GM10248 (cell line): ENCODE data around the gene DDA1.
A peak's percentile ranks its signal among the peaks of the same experiment; 100 is the strongest.

Experiments
- CTCF ChIA-PET: fragments of 300-600 bp; sonication (Branson Sonifier 250); formaldehyde crosslinking; extraction: SDS; loops from one replicate; lab custom pipeline; 2021; ENCODE audit warnings: antibody characterized with exemption; lab: Yijun Ruan, JAX
- POLR2A ChIA-PET: fragments of 350-650 bp; sonication (Branson Sonifier 250); formaldehyde crosslinking; extraction: SDS; loops from one replicate; lab custom pipeline; 2020; ENCODE audit warnings: antibody characterized with exemption; lab: Yijun Ruan, JAX
- DNase-seq: peaks from one replicate; pipeline ENCODE4 v3.0.0; 2012; ENCODE audit errors: extremely low spot score
- CTCF ChIP-seq: IDR thresholded peaks from 2 replicates; pipeline ENCODE4 v1.5.1; 2012; ENCODE audit warnings: mild to moderate bottlenecking, low read depth; ENCODE audit errors: extremely low read depth, missing control alignments, control extremely low read depth

The DDA1 gene

GRCh38 chr19:17285415-17286135 lies 23.8 kb upstream of the DDA1 start:
- DNase-seq = no peak
- CTCF ChIA-PET = interaction anchor here (1.5 to 5.7 kb wide), 3 partner anchors 19 to 23 kb away, joined by 4 to 46 read pairs (median 4); partner anchors contain the start of genes BABAM1, MRPL34 and USHBP1
- POLR2A ChIA-PET = no interaction called here
- no peak for TF ChIP-seq CTCF

GRCh38 chr19:17286263-17286662 lies 23.1 kb upstream of the DDA1 start:
- no peak for TF ChIP-seq CTCF
- CTCF ChIA-PET = interaction anchor here (0.9 to 1.5 kb wide), 3 partner anchors 14 to 99 kb away, joined by 3 to 4 read pairs (median 4); partner anchors contain the start of gene USHBP1
- POLR2A ChIA-PET = no interaction called here
- DNase-seq = no peak

- CTCF ChIA-PET = interaction anchor here (0.9 to 1.5 kb wide), 3 partner anchors 13 to 99 kb away, joined by 3 to 4 read pairs (median 4); partner anchors contain the start of gene USHBP1
- DNase-seq = no peak
- TF ChIP-seq CTCF = no peak
- POLR2A ChIA-PET = no interaction called here
These were observed 22.6 kb upstream of the DDA1 start for GRCh38 chr19:17286752-17287151.

GRCh38 chr19:17289489-17289888 lies 19.9 kb upstream of the DDA1 start:
- peak; percentile 89 for DNase-seq
- CTCF ChIA-PET = interaction anchor here (7.8 kb wide), 1 partner anchor 14 kb away, joined by 51 read pairs; the partner anchor contains the start of genes ABHD8 and MRPL34
- TF ChIP-seq CTCF = no peak
- POLR2A ChIA-PET = no interaction called here

- ChIA-PET POLR2A (interaction anchor here (0.5 kb wide), 1 partner anchor 106 kb away, joined by 6 read pairs; no protein-coding TSS in a partner anchor), CTCF (interaction anchor here (0.7 to 7.8 kb wide), 12 partner anchors 10 to 120 kb away, joined by 3 to 53 read pairs (median 4); partner anchors contain the start of genes ABHD8, ANKLE1, DDA1 and MRPL34)
- peak; percentile 97 for DNase-seq
- peak; percentile 89 for TF ChIP-seq CTCF
These were observed 16.9 kb upstream of the DDA1 start for GRCh38 chr19:17292301-17293074.

- POLR2A ChIA-PET = no interaction called here
- TF ChIP-seq CTCF = no peak
- CTCF ChIA-PET = interaction anchor here (0.7 to 7.8 kb wide), 10 partner anchors 10 to 107 kb away, joined by 3 to 53 read pairs (median 4); partner anchors contain the start of genes ABHD8, ANKLE1, DDA1 and MRPL34
- DNase-seq = no peak
These were observed 15.8 kb upstream of the DDA1 start for GRCh38 chr19:17293605-17294004.
